MM.1S (cell line): ENCODE data around the gene SZT2.

Experiments
- DNase-seq: peaks from one replicate; pipeline ENCODE4 v3.0.0-alpha.2; 2015
- H2AFZ ChIP-seq: fragments of 300-600 bp; sonication (generic); 2 replicates; pipeline ENCODE4 v1.6.0; 2016; ENCODE audit warnings: antibody characterized with exemption, low read length
- H3F3A ChIP-seq: fragments of 300-600 bp; sonication (generic); 2 replicates; pipeline ENCODE4 v1.6.1; 2016; ENCODE audit warnings: mild to moderate bottlenecking, antibody characterized with exemption, low read length, moderate library complexity, mixed read lengths; ENCODE audit not compliant: insufficient read depth
- H3K27ac ChIP-seq: fragments of 300-600 bp; sonication (generic); 2 replicates; pipeline ENCODE4 v1.5.1; 2016; ENCODE audit warnings: mild to moderate bottlenecking, low read length
- H3K27me3 ChIP-seq: fragments of 300-600 bp; sonication (generic); replicated peaks from 2 replicates; pipeline ENCODE4 v1.6.0; 2016; ENCODE audit warnings: low read length; ENCODE audit not compliant: insufficient read depth
- H3K36me3 ChIP-seq: fragments of 300-600 bp; sonication (generic); replicated peaks from 2 replicates; pipeline ENCODE4 v1.6.1; 2016; ENCODE audit warnings: mild to moderate bottlenecking, low read length, mixed read lengths; ENCODE audit not compliant: insufficient read depth
- H3K4me1 ChIP-seq: fragments of 300-600 bp; sonication (generic); 2 replicates; pipeline ENCODE4 v1.6.1; 2016; ENCODE audit warnings: low read length, mixed read lengths
- H3K4me2 ChIP-seq: fragments of 300-600 bp; sonication (generic); 2 replicates; pipeline ENCODE4 v1.6.0; 2016; ENCODE audit warnings: low read depth, low read length
- H3K4me3 ChIP-seq: fragments of 300-600 bp; sonication (generic); 2 replicates; pipeline ENCODE4 v1.5.1; 2016; ENCODE audit warnings: low read length, mixed read lengths
- H3K79me2 ChIP-seq: fragments of 300-600 bp; sonication (generic); 2 replicates; pipeline ENCODE4 v1.6.1; 2016; ENCODE audit warnings: mixed run types, low read length, mixed read lengths
- H3K9ac ChIP-seq: fragments of 300-600 bp; sonication (generic); 2 replicates; pipeline ENCODE4 v1.6.1; 2016; ENCODE audit warnings: low read length, mixed read lengths
- H3K9me2 ChIP-seq: fragments of 300-600 bp; sonication (generic); replicated peaks from 2 replicates; pipeline ENCODE4 v1.6.1; 2016; ENCODE audit warnings: mild to moderate bottlenecking, low read length, mixed read lengths; ENCODE audit not compliant: insufficient read depth
- H3K9me3 ChIP-seq: fragments of 300-600 bp; sonication (generic); replicated peaks from 2 replicates; pipeline ENCODE4 v1.6.1; 2016; ENCODE audit warnings: mild to moderate bottlenecking, low read length, mixed read lengths; ENCODE audit not compliant: insufficient read depth
- H4K20me1 ChIP-seq: fragments of 300-600 bp; sonication (generic); 2 replicates; pipeline ENCODE4 v1.6.1; 2016; ENCODE audit warnings: mild to moderate bottlenecking, low read length, moderate library complexity, mixed read lengths; ENCODE audit not compliant: insufficient read depth
- EZH2 ChIP-seq: fragments of 300-600 bp; sonication (generic); optimal IDR thresholded peaks from 2 replicates; pipeline ENCODE3; 2017; ENCODE audit warnings: low read depth, mild to moderate bottlenecking, antibody characterized with exemption, low read length, mixed read lengths
- EZH2phosphoT487 ChIP-seq: fragments of 300-600 bp; sonication (generic); IDR thresholded peaks from 2 replicates; pipeline ENCODE4 v1.6.1; 2018; ENCODE audit warnings: antibody characterized with exemption, low read length
- TF ChIP-seq, protein P1 (sequence below): fragments of 300-600 bp; sonication (generic); IDR thresholded peaks from 2 replicates; pipeline ENCODE4 v1.5.1; 2016; ENCODE audit warnings: antibody characterized with exemption, low read length, mixed read lengths

SZT2 gene

DNA sequence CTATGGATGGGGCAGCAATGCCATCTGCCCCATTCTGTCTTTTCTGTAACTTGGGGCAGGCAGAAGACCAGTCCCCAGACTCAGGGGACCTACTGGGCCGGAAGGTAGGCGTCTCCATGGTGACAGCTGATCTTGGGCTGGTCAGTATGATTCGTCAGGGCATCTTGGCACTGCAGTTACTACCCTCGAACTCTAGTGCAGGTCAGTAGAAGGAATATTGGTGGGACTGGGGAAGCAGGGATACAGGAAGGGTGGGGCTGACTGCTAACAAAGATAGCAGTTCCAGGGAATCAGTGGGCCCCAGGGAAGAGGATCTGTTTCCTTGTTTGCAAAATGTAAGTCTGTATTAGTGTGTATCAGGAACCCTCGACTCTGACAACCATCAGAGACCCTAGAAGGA lies 26.2 kb downstream of the SZT2 start:
- DNase-seq = no peak
- no peaks in the 10 kb centered on the region for H3K9me2 ChIP-seq
- H4K20me1 ChIP-seq = no peaks in the 10 kb centered on the region
- TF ChIP-seq EZH2phosphoT487 = no peak
- no peak for TF ChIP-seq EZH2
- TF ChIP-seq, protein P1, sequence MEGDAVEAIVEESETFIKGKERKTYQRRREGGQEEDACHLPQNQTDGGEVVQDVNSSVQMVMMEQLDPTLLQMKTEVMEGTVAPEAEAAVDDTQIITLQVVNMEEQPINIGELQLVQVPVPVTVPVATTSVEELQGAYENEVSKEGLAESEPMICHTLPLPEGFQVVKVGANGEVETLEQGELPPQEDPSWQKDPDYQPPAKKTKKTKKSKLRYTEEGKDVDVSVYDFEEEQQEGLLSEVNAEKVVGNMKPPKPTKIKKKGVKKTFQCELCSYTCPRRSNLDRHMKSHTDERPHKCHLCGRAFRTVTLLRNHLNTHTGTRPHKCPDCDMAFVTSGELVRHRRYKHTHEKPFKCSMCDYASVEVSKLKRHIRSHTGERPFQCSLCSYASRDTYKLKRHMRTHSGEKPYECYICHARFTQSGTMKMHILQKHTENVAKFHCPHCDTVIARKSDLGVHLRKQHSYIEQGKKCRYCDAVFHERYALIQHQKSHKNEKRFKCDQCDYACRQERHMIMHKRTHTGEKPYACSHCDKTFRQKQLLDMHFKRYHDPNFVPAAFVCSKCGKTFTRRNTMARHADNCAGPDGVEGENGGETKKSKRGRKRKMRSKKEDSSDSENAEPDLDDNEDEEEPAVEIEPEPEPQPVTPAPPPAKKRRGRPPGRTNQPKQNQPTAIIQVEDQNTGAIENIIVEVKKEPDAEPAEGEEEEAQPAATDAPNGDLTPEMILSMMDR = no peak
- H3K9ac ChIP-seq = no peak overlapping the region
- H3K27ac ChIP-seq = no peak overlapping the region
- no peaks in the 10 kb centered on the region for H3K9me3 ChIP-seq
- H2AFZ ChIP-seq = no peak overlapping the region
- H3K4me2 ChIP-seq = no peak overlapping the region
- H3K36me3 ChIP-seq = no peaks in the 10 kb centered on the region
- H3K4me3 ChIP-seq = no peak overlapping the region
- H3K79me2 ChIP-seq = no peaks in the 10 kb centered on the region
- no peaks in the 10 kb centered on the region for H3K4me1 ChIP-seq
- H3F3A ChIP-seq = no peaks in the 10 kb centered on the region
- H3K27me3 ChIP-seq = no peaks in the 10 kb centered on the region

DNA sequence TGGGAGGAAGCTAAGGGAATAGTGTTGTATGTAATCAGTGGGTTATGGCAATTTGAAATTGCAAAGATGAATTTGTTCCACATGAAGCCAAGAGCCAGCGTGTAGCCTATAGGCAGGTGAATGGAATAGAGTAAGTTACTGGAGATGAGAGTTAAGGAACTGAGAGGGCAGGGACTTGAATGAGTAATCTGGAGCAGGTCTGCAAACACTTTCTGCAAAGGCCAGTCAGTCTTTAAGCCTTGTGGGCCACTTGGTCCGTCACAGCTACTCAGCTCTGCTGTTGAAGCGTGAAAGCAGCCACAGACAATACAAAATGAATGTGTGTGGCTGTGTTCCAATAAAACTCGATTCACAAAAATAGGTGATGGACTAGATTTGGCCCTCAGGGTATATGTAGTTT lies 29.2 kb downstream of the SZT2 start:
- H2AFZ ChIP-seq = no peak overlapping the region
- TF ChIP-seq EZH2phosphoT487 = no peak
- no peak for TF ChIP-seq EZH2
- TF ChIP-seq, protein P1 = no peak
- no peaks in the 10 kb centered on the region for H3K27me3 ChIP-seq
- no peak for DNase-seq
- H3K79me2 ChIP-seq = no peaks in the 10 kb centered on the region
- no peaks in the 10 kb centered on the region for H3F3A ChIP-seq
- H3K9ac ChIP-seq = no peak overlapping the region
- H3K4me2 ChIP-seq = no peak overlapping the region
- no peaks in the 10 kb centered on the region for H3K36me3 ChIP-seq
- H4K20me1 ChIP-seq = no peaks in the 10 kb centered on the region
- no peak overlapping the region for H3K4me3 ChIP-seq
- no peaks in the 10 kb centered on the region for H3K9me2 ChIP-seq
- no peaks in the 10 kb centered on the region for H3K4me1 ChIP-seq
- H3K27ac ChIP-seq = no peak overlapping the region
- no peaks in the 10 kb centered on the region for H3K9me3 ChIP-seq

DNA sequence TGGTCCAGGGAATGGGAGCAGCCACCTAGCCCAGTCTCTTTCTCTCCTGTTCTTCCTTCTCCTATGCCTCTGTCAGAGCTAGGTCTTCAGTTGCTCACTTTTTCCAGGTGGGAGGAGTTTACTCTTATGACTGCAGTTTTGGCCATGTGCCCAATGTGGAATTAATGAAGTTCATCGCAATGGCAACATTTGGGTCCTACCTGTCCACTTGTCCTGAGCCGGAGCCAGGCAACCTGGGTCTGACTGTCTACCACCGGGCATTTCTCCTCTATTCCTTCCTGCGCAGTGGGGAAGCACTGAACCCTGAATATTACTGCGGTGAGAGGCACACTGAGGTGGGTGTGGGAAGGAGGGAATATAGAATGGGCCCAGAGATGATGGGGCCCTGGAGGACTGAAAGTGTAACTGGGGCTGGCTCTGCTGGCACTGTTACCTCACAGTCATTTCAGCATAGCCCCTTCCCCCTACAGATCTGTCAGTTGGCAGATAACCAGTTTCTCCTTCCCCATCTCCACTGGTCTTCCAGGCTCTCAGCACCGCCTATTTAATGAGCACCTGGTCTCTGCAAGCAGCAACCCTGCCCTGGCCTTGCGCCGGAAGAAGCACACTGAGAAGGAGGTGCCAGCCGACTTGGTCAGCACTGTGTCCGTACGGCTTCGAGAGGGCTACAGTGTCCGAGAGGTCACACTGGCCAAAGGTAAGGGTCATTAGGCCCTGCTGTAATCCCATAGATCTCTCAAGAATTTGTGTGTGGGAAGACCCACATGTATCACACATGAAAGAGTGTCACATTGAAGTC lies 30.1 kb downstream of the SZT2 start:
- Histone ChIP-seq H3K9me3 (no peaks in the 10 kb centered on the region), H3K9ac (no peak overlapping the region), H2AFZ (no peak overlapping the region), H4K20me1 (no peaks in the 10 kb centered on the region), H3K4me2 (no peak overlapping the region), H3K36me3 (no peaks in the 10 kb centered on the region), H3K27ac (no peak overlapping the region), H3F3A (no peaks in the 10 kb centered on the region), H3K9me2 (no peaks in the 10 kb centered on the region), H3K79me2 (no peaks in the 10 kb centered on the region), H3K4me3 (no peak overlapping the region), H3K4me1 (no peaks in the 10 kb centered on the region), H3K27me3 (no peaks in the 10 kb centered on the region)
- no peak for TF ChIP-seq EZH2
- TF ChIP-seq, protein P1 = no peak
- TF ChIP-seq EZH2phosphoT487 = no peak
- DNase-seq = no peak
